CD4-positive, alpha-beta T cell treated with Interferon alpha-2 for 1 hour (primary cell): ENCODE data around the gene RAPGEF5.

ENCODE experiments used
- DNase-seq, 2 donors: peaks; one replicate each; pipeline ENCODE4 v3.0.0-alpha.2; 2020 to 2022

Gene RAPGEF5

DNA sequence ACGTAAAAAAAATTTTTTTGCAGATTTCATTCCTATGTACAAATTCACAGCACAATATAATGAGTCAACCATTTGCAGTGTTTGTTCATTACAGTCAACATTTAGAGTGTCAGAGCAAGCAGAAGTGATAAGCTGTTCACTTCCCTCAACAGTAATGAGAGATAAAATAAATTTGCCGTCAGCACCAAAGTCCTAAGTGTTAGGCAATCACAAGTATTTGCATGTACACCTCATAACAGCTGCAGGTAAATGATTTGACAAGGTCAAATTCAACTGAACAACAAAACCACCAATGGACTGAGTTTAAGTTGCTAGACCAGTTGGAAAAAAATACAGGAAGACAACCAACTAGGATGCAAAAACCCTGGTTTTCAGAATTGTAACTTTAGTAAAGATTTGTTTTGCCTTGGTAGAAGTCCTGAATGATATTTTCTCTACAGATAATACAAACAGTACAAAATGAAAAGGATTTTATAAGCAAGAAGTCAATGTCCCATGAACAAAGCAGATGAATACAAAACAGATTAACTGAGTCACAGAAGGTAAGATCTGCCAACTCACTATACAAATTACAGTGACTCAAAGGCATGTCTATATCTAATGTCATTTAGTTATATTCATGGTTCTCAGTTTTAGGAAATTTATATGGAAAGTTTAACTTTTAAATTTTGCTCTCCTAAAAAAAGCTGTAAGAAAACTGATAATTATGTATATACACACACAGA lies 10.4 kb downstream of the RAPGEF5 start:
- DNase-seq: no peak

DNA sequence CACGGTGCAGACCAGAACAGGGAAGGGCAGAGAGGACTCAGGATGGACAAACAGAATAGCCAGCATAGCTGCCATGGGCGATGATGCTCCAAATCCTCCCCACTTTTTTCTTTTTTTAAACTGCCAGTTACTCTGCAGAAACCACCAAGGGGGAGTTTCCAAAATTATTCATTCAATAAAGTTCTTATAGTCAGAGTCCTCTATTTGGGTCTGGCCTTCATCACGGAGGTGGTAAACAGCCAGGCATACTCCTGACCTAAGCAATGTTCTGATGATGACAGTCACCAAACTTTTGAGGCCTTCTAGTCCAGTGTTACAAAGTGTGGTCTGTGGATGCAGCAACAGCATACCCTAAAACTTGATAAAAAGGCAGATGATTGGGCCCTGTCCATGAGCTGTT lies 12.3 kb downstream of the RAPGEF5 start:
- DNase-seq: no peak

GRCh38 chr7:22343612-22344011 lies 13.3 kb downstream of the RAPGEF5 start:
- no peak for DNase-seq

DNA sequence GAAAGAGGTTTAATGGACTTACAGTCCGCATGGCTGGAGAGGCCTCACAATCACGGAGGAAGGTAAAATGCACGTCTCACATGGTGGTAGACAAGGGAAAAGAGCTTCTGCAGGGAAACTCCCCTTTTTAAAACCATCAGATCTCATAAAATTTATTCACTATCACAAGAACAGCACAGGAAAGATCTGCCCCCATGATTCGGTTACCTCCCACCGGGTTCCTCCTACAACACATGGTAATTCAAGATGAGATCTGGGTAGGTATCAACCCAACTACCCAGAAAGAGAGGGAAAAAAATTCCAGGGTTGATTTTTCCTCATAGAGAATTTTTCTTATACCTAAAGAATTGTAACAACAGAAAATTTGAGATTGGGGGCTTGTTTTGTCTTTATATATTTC lies 13.9 kb downstream of the RAPGEF5 start:
- DNase-seq: no peak

GRCh38 chr7:22339725-22340390 lies 17.1 kb downstream of the RAPGEF5 start:
- no peak for DNase-seq

- no peak for DNase-seq
Observed at GRCh38 chr7:22338877-22339276, 18.1 kb downstream of the RAPGEF5 start.

DNA sequence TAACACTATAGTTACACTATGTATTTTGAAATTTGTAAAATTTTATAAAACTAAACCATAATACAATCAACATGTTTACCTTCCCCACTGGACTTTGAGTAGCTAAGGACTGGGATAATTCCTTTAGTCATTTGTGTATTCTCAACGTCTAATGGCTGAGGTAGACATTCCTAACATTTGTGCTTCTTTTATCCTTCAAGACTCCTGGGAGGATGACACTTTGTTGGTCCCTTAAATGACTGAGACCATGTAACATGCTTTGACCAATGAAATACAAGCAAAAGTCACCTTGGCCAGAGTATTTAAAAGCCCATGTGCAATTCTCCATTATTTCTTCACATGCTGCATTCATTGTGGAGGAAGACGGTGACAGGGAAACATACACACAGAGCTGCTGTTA lies 18.5 kb downstream of the RAPGEF5 start:
- no peak for DNase-seq

DNA sequence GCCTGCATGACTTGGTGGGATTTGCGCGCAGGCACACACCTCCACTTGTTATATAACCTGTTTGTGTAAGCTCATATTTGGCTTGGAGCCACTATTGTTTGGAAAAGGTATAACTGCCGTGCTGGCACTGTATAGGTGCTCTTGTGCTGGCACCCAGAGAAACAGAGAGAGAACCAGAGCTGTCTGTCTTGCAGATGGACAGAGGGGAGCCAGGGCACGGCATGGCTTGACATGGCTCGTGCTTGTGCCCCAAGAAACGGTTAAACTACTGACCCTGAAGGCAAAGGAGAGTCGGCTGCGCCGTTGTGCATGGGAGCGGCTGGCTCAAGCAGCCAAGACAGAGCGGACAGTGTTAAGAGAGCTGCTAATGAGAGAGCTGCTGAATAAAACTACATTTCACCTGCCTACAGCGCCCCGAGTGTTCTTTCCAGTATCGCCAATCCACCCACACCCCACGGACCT lies 23.2 kb downstream of the RAPGEF5 start:
- DNase-seq: no peak

DNA sequence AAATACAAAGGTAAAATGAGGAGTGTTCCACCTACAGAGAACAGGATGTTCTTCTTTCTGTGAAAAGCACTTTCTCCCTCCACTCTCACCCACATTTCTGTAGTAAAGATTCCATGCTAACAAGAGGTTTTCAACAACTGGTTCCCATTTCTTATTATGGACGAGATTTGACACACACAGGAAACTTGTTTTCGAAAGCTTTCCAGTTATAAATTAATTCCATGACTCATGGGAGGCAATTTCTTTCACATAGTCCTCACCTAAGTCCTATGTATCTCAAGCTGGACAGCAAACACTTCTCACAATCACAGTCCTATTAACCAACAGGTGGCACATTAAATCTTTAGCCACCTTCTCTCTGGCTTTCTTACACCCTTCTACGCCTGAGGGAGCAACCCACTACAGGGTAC lies 24.5 kb downstream of the RAPGEF5 start:
- DNase-seq: no peak

DNA sequence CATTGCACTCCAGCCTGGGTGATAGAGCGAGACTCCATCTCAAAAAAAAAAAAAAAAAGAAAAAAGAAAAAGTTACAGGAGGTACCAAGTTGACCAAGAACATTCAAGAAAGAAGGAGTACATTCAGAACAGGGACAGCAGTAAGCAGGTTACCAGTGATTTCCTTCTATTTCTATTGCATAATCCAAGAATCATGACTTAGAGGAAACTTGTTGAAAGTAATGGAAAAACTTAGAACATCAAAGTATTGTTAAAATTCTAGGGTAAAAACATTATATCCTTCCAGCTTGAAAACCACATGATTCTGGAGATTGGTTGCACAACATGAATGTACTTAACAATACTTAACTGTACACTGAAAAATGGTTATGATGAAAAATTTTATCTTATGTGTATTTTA lies 25.2 kb downstream of the RAPGEF5 start:
- no peak for DNase-seq

DNA sequence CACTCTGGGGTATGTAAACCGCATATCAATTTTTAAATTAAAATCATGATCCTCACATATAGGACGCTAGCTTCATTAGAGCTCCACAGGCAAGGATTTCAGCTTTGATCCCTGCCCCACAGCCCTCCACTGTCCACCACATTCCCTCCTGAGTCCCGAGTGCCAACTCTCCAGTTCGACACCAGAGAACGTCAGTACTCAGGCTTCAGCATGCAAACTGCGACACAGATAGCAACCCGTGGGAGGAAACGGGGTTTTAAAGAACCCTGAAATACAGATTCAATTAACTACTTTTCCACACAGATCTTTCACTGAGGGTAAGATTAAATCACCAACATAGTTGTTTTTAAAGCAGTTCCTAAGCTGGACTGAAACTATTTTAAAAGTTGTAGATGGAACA lies 26.1 kb downstream of the RAPGEF5 start:
- DNase-seq: no peak

DNA sequence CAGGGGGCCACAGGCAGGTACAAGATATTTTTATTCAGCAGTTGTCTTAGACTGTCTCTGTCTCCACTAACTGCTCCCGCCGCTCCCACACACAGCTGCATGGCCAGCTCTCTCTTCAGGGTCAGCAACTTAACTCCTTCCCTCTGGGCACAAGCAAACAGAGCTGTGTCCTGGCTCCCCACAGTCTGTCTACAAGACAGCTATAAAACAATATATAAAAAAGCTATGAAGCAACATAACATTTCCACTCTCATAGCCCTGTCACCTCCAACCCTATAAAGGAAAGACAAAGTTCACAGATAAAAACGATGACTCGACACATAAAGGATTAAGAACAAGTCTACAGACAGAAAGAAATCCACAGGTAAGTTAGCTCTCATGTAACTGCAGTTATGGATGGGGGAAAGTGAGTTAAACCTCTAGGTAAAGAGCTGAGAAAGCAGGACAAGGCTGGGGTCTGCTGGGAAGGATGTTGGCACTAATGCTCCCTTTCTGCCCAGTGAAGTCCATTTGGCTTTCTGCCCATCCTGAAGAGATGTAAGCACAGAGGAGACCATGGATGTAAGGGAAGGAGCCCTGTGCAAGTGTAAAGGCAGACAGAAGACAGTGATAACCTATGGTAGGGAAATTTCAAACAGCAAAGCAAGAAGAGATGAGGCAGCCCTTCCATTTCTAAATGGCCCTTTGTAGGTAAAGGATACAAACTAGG lies 27.0 kb downstream of the RAPGEF5 start:
- DNase-seq: no peak

GRCh38 chr7:22326181-22326580 lies 30.8 kb downstream of the RAPGEF5 start:
- DNase-seq: no peak

DNA sequence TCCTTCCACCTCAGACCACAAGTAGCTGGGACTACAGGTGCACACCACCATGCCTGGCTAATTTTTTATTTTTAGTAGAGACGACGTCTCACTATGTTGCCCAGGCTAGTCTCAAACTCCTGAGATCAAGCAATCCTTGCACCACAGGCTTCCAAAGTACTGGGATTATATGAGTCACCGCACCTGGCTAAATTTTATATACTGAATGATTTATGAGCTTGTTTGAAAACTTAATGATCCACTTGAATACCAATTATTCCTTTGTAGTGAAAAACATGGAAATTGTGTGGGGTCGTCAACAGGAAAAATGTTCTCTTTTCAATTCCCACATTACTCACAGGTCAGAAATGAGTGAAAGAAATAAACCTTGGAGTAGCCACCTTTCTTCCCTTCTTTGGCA lies 31.3 kb downstream of the RAPGEF5 start:
- DNase-seq: no peak

DNA sequence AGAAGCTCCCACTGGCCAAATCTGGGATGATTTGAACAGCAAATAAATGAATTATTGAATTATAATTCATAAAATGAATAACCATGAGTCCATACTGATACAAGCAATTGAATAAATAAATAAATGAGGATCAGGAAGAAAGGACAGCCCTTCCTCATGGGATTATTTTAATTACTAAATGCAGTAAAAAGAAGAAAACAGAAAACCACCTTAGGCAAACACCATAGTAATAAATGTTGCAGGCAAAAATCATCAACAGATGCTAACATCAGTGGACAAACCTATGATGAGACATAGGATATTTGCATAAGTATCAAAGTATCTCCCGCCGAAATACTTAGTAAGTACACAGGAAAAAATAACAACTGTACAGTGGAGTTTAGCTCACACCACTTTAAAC lies 33.2 kb downstream of the RAPGEF5 start:
- DNase-seq: no peak

DNA sequence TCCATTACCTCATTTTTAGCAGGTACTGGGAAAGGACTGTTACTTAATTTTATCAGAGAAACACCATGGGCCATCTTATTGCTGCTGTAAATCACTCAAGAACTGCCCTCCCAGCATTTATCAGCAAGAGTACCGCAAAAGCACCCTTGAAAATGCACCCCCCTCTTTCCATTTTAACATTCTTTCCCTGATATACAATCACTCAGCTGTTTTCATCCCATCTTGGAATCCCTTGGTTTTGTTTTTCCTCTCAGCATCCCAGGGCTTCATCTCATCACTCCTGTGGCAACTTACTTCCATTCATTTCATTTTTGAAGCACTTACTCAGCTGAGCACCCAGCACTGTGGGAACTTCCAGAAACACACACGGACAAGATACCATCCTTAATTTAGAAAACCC lies 36.5 kb downstream of the RAPGEF5 start:
- DNase-seq: no peak

- DNase-seq: no peak
Observed at GRCh38 chr7:22319424-22320403, 37.2 kb downstream of the RAPGEF5 start.

DNA sequence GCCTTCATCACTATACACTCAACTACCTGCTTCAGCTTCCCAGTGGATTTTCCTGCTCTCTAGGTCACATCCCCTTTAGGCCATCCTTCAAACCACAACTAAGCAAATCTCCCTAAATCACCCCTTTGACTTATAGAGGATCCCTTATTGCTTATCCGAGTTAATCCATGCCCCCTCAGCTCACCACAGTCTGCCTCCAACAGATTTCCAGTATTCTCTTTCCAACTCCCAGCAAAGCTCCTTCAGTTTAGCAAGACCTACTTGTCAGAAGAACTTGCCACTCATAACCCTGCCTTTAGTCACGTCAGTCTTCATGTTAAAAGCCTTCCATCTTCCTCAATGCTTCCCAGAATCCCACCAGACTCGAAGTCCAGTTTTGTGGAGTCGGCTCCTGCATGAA lies 38.6 kb downstream of the RAPGEF5 start:
- no peak for DNase-seq

- DNase-seq: no peak
Observed at GRCh38 chr7:22317632-22318031, 39.3 kb downstream of the RAPGEF5 start.

DNA sequence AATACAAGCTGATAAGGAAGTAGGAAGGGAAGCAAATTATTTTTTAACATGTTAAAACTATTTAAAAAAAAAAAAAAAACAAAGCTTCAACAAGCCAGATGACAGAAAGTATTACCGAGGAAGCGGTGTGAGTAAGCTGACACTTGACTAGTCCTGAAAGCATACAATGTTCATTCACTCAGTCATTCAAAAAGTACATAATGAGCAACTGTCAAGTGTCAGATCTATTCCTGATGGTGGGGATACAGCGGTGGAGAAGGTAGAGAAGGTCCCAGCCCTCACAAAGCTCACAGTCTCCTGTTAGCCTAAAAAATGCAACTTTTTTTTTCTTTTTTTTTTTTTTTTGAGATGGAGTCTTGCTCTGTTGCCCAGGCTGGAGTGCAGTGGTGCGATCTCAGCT lies 40.0 kb downstream of the RAPGEF5 start:
- no peak for DNase-seq

DNA sequence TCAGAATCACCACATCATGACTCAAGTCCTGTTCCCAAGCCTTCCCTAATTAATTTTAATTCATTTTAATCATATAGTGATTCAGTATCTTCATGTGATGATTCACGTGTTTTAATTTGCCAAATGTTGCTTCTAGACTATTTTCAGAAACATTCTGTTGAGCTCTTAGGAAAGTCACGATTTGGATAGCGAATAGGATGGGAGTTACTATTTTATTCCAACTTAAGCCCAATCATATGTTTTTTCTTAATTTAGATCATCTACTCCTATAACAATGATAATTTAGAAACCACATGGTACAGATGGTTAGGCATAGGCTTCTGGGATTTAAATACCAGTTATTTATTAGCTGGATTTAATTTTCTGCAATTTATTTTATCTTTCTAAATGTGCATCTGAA lies 49.1 kb downstream of the RAPGEF5 start:
- DNase-seq: no peak

- DNase-seq: no peak
Observed at GRCh38 chr7:22305706-22306105, 51.2 kb downstream of the RAPGEF5 start.

GRCh38 chr7:22302951-22303423 lies 54.0 kb downstream of the RAPGEF5 start:
- DNase-seq: no peak
